Measurements from ENCODE around the gene OR2A25.

GRCh38 chr7:144074374-144074773, 4.8 kb downstream of the OR2A25 start:
- TF ChIP-seq CTCF (IDR thresholded peaks at IDR 0.05) (no peak), POLR2A (IDR thresholded peaks at IDR 0.05) (no peak)

Measured in right lobe of liver (tissue), 4 donors.